Activated T-cell treated with anti-CD3 and anti-CD28 coated beads for 24 hours (primary cell): ENCODE measurements around the gene CDK5RAP2.
"Not testable (repeated sequence)": the region's sequence is repeated elsewhere in the genome, so short reads cannot be mapped to it uniquely, and the experiment has no call there.

ENCODE experiments used
- DNase-seq: peaks from one replicate; pipeline ENCODE4 v3.0.0-alpha.2; 2020; ENCODE audit warnings: low read depth

Gene CDK5RAP2

GRCh38 chr9:120542701-120543490 is 37.1 kb downstream of the CDK5RAP2 start:
- DNase-seq, result no peak

- DNase-seq, result no peak
Observed at GRCh38 chr9:120541921-120542320, 38.0 kb downstream of the CDK5RAP2 start.

GRCh38 chr9:120539951-120540350 is 40.0 kb downstream of the CDK5RAP2 start:
- no peak for DNase-seq

GRCh38 chr9:120538339-120538738 is 41.6 kb downstream of the CDK5RAP2 start:
- DNase-seq, result no peak

GRCh38 chr9:120536949-120537640 is 42.9 kb downstream of the CDK5RAP2 start:
- no peak for DNase-seq

- DNase-seq, result no peak
Observed at GRCh38 chr9:120536094-120536493, 43.9 kb downstream of the CDK5RAP2 start.

- no peak for DNase-seq
Observed at GRCh38 chr9:120534266-120534665, 45.7 kb downstream of the CDK5RAP2 start.

- DNase-seq, result no peak
Observed at GRCh38 chr9:120532891-120533290, 47.1 kb downstream of the CDK5RAP2 start.

- no peak for DNase-seq
Observed at GRCh38 chr9:120532475-120532874, 47.5 kb downstream of the CDK5RAP2 start.

- DNase-seq, result no peak
Observed at GRCh38 chr9:120531683-120532300, 48.2 kb downstream of the CDK5RAP2 start.

GRCh38 chr9:120530220-120530832 is 49.6 kb downstream of the CDK5RAP2 start:
- DNase-seq, result not testable (repeated sequence)

GRCh38 chr9:120528829-120529228 is 51.1 kb downstream of the CDK5RAP2 start:
- no peak for DNase-seq

GRCh38 chr9:120528327-120528726 is 51.6 kb downstream of the CDK5RAP2 start:
- DNase-seq, result no peak

GRCh38 chr9:120526534-120526933 is 53.4 kb downstream of the CDK5RAP2 start:
- DNase-seq, result no peak

GRCh38 chr9:120524863-120525262 is 55.1 kb downstream of the CDK5RAP2 start:
- no peak for DNase-seq

GRCh38 chr9:120524038-120524437 is 55.9 kb downstream of the CDK5RAP2 start:
- no peak for DNase-seq

- DNase-seq, result no peak
Observed at GRCh38 chr9:120522558-120522957, 57.4 kb downstream of the CDK5RAP2 start.

- DNase-seq, result no peak
Observed at GRCh38 chr9:120522032-120522431, 57.9 kb downstream of the CDK5RAP2 start.

GRCh38 chr9:120521101-120521500 is 58.9 kb downstream of the CDK5RAP2 start:
- no peak for DNase-seq

- not testable (repeated sequence) for DNase-seq
Observed at GRCh38 chr9:120515996-120516395, 64.0 kb downstream of the CDK5RAP2 start.

GRCh38 chr9:120515481-120515880 is 64.5 kb downstream of the CDK5RAP2 start:
- DNase-seq, result not testable (repeated sequence)

- no peak for DNase-seq
Observed at GRCh38 chr9:120514405-120514804, 65.6 kb downstream of the CDK5RAP2 start.
